A549 (cell line): ENCODE data around the gene LRFN3. TPM values are rescaled to one million over a fixed set of nuclear protein-coding genes. Genes with fewer than 3 reads are reported as not detected.
A peak's percentile ranks its signal among the peaks of the same experiment; 100 is the strongest.

Experiments
- ATAC-seq, 2 experiments: fragments of 200-7000 bp in 1 of 2; fragments of >200 bp in 1 of 2; cut with Nextera tagmentation in 1 of 2; cut with Tn5 transposase in 1 of 2; 3 replicates each; pipeline versions ENCODE4 v1.8.0 to v1.9.1; 2018 to 2020; ENCODE audit warnings: mild to moderate bottlenecking in 1 of 2, moderate library complexity in 1 of 2
- CTCF ChIA-PET: fragments of 300-600 bp; sonication (Branson Sonifier 250); formaldehyde crosslinking; extraction: SDS; loops from one replicate; lab custom pipeline; 2021; ENCODE audit warnings: antibody characterized with exemption, inconsistent platforms; lab: Yijun Ruan, JAX
- POLR2A ChIA-PET: fragments of 350-600 bp; formaldehyde crosslinking; extraction: SDS; loops from one replicate; lab custom pipeline; 2021; ENCODE audit warnings: antibody characterized with exemption, inconsistent platforms; lab: Yijun Ruan, JAX
- DNase-seq, 2 experiments: peaks; one replicate each; pipeline versions ENCODE4 v3.0.0 to v3.0.0-alpha.2; 2011 to 2016; ENCODE audit warnings: low read depth in 1 of 2, low spot score in 1 of 2
- FAIRE-seq: peaks from 2 replicates; lab custom pipeline; 2011; peaks lifted over from hg19 to GRCh38; lab: Jason Lieb, UNC
- H3K27ac ChIP-seq, 2 experiments: fragments of >200 bp; sonication (Bioruptor Twin); formaldehyde crosslinking; 3 replicates each; pipeline ENCODE4 v1.5.1; 2016 to 2017
- H3K4me1 ChIP-seq: fragments of >200 bp; sonication (Bioruptor Twin); formaldehyde crosslinking; 3 replicates; pipeline ENCODE4 v1.6.1; 2016
- H3K4me2 ChIP-seq: fragments of >200 bp; sonication (Bioruptor Twin); formaldehyde crosslinking; 3 replicates; pipeline ENCODE4 v1.6.1; 2016
- H3K4me3 ChIP-seq: fragments of >200 bp; sonication (Bioruptor Twin); formaldehyde crosslinking; 3 replicates; pipeline ENCODE4 v1.5.1; 2016
- H3K9me3 ChIP-seq: fragments of >200 bp; sonication (Bioruptor Twin); formaldehyde crosslinking; 3 replicates; pipeline ENCODE4 v1.6.1; 2016
- CBX2 ChIP-seq: fragments of 200-600 bp; sonication (generic); IDR thresholded peaks from 2 replicates; pipeline ENCODE4 v1.6.1; 2016; ENCODE audit warnings: low read depth, mild to moderate bottlenecking, borderline replicate concordance
- CHD4 ChIP-seq: fragments of 200-600 bp; sonication (generic); IDR thresholded peaks from 2 replicates; pipeline ENCODE4 v1.6.1; 2016; ENCODE audit warnings: antibody characterized with exemption, mild to moderate bottlenecking, borderline replicate concordance
- EHMT2 ChIP-seq: fragments of 200-600 bp; sonication (generic); IDR thresholded peaks from 2 replicates; pipeline ENCODE4 v1.6.1; 2016; ENCODE audit warnings: antibody characterized with exemption, low read depth, mild to moderate bottlenecking, moderate library complexity
- FOSB ChIP-seq: fragments of 250-450 bp; sonication (Bioruptor Pico); IDR thresholded peaks from 2 replicates; pipeline ENCODE4 v1.5.0; 2020; ENCODE audit warnings: mild to moderate bottlenecking, moderate library complexity
- FOSL2 ChIP-seq, 2 experiments: fragments of 450-650 bp in 1 of 2; fragments of >200 bp in 1 of 2; sonication (Bioruptor Twin) in 1 of 2; formaldehyde crosslinking; IDR thresholded peaks; 2 replicates each; pipeline versions ENCODE4 v1.5.0 to v1.6.1; 2016 to 2020; ENCODE audit warnings: mild to moderate bottlenecking in 1 of 2, moderate library complexity in 1 of 2
- GATA3 ChIP-seq: IDR thresholded peaks from 2 replicates; pipeline ENCODE4 v1.6.1; 2012; ENCODE audit warnings: borderline replicate concordance
- HEYL ChIP-seq: fragments of 250-450 bp; sonication (Bioruptor Pico); IDR thresholded peaks from 2 replicates; pipeline ENCODE4 v1.8.0; 2021; ENCODE audit warnings: mild to moderate bottlenecking, moderate library complexity
- KDM1A ChIP-seq: fragments of 200-600 bp; sonication (generic); IDR thresholded peaks from 2 replicates; pipeline ENCODE4 v1.6.1; 2016; ENCODE audit warnings: low read depth, mild to moderate bottlenecking
- KDM5A ChIP-seq: fragments of 200-600 bp; sonication (generic); IDR thresholded peaks from 2 replicates; pipeline ENCODE4 v1.6.1; 2016; ENCODE audit warnings: antibody characterized with exemption, mild to moderate bottlenecking
- NR3C1 ChIP-seq: fragments of >200 bp; sonication (Bioruptor Twin); formaldehyde crosslinking; IDR thresholded peaks from 3 replicates; pipeline ENCODE4 v1.6.1; 2017
- POLR2A ChIP-seq: IDR thresholded peaks from 2 replicates; pipeline ENCODE4 v1.6.1; 2012; ENCODE audit warnings: mild to moderate bottlenecking, low read length
- RAD21 ChIP-seq, 2 experiments: fragments of >200 bp in 1 of 2; sonication (Bioruptor Twin) in 1 of 2; formaldehyde crosslinking in 1 of 2; IDR thresholded peaks in 1 of 2; conservative IDR thresholded peaks in 1 of 2; 2 replicates in 1 of 2; 3 replicates in 1 of 2; pipeline ENCODE4 v1.6.1; 2012 to 2018; ENCODE audit warnings: inconsistent platforms in 1 of 2
- REST ChIP-seq: fragments of 200-600 bp; sonication (generic); IDR thresholded peaks from 2 replicates; pipeline ENCODE4 v1.6.1; 2016; ENCODE audit warnings: antibody characterized with exemption, mild to moderate bottlenecking, moderate library complexity
- RNF2 ChIP-seq: fragments of 200-600 bp; sonication (generic); IDR thresholded peaks from 2 replicates; pipeline ENCODE4 v1.6.1; 2016; ENCODE audit warnings: low read depth, mild to moderate bottlenecking, antibody characterized with exemption, moderate library complexity, borderline replicate concordance
- SMC3 ChIP-seq: fragments of >200 bp; sonication (Bioruptor Twin); formaldehyde crosslinking; IDR thresholded peaks from 3 replicates; pipeline ENCODE4 v1.6.1; 2018; ENCODE audit warnings: inconsistent platforms
- ZC3H11A ChIP-seq: fragments of 450-650 bp; IDR thresholded peaks from 2 replicates; pipeline ENCODE4 v1.6.1; 2014; ENCODE audit warnings: antibody characterized with exemption, mild to moderate bottlenecking
- WGBS: methylation state at CpG from one replicate; pipeline ENCODE4 v1.1.6; 2017; ENCODE audit errors: missing lambda C conversion rate; 5-methylcytosine and 5-hydroxymethylcytosine counted together
- polyA plus RNA-seq, 4 experiments: library from polyadenylated mRNA; depleted of rRNA in 3 of 4; stranded (reverse); fragments of >200 nt; fragmentation: RNase III in 1 of 4; extraction: RNeasy Plus Mini Kit Qiagen cat#74134 plus additional on column Dnase treatment in 1 of 4; gene quantifications; 2 replicates in 3 of 4; 3 replicates in 1 of 4; pipeline ENCODE4 v1.2.3, GENCODE V29; 2011 to 2017
- TF ChIP-seq, protein P1 (sequence below): fragments of >200 bp; sonication (Bioruptor Twin); formaldehyde crosslinking; IDR thresholded peaks from 2 replicates; pipeline ENCODE4 v1.6.1; 2016
- TF ChIP-seq, protein P2 (sequence below): fragments of 250-450 bp; sonication (Bioruptor Pico); IDR thresholded peaks from 2 replicates; pipeline ENCODE4 v1.5.0; 2021; ENCODE audit warnings: mild to moderate bottlenecking, moderate library complexity, borderline replicate concordance

Gene LRFN3
- polyA plus RNA-seq, 2 of the 4 experiments (the other 2 are of a cell fraction), result 2.4 to 16.6 TPM

DNA sequence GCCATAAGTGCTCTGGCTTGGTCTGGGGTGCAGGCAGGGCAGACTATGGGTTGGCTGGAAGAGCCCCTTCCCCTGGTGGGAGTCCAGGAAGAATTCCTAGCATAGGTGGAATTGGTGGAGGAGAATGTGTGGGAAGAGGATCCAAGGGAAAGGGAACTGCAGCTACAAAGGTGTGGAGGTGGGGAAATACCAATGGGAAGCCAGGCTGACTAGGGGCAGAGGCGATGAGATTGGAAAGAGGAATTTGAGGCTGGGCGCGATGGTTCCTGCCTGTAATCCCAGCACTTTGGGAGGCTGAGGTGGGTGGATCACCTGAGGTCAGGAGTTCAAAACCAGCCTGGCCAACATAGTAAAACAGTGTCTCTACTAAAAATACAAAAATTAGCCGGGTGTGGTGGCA, 54.0 kb downstream of the LRFN3 start (continued):
- TF ChIP-seq REST, result no peak
- no peak for TF ChIP-seq SMC3
- TF ChIP-seq RAD21 (conservative IDR thresholded peaks at IDR 0.05 in 1 of 2, IDR thresholded peaks at IDR 0.05 in 1 of 2), result no peak
- no peak for TF ChIP-seq EHMT2
- no peak for TF ChIP-seq CHD4

GRCh38 chr19:35990771-35991730, 54.9 kb downstream of the LRFN3 start:
- peaks cover 7% of the 10 kb centered on the region for H3K4me1 ChIP-seq
- 59% methylated on average over 10 of the region's 10 CpGs for WGBS
- peak; percentile 85 for FAIRE-seq

GRCh38 chr19:35991731-35992450, 55.7 kb downstream of the LRFN3 start:
- no peak for ATAC-seq
- Histone ChIP-seq H3K4me2 (no peak overlapping the region), H3K9me3 (peaks cover 9% of the 10 kb centered on the region; the same call in 2 of the 3 replicates), H3K27ac (no peak overlapping the region), H3K4me3 (no peak overlapping the region), H3K4me1 (peaks cover 15% of the 10 kb centered on the region)
- ChIA-PET CTCF (interaction anchor here (0.9 to 2.5 kb wide), 10 partner anchors 10 to 177 kb away, joined by 3 to 10 read pairs (median 5); partner anchors contain the start of gene ALKBH6), POLR2A (interaction anchor here (0.5 to 0.8 kb wide), 2 partner anchors 62 to 139 kb away, joined by 4 to 6 read pairs; partner anchors contain the start of gene THAP8)
- no peak for DNase-seq
- TF ChIP-seq FOSL2 (IDR thresholded peaks at IDR 0.05) (no peak), FOSL2 (CRISPR knock-in tag; IDR thresholded peaks at IDR 0.05) (no peak), GATA3 (no peak), HEYL (no peak)
- TF ChIP-seq, protein P1, sequence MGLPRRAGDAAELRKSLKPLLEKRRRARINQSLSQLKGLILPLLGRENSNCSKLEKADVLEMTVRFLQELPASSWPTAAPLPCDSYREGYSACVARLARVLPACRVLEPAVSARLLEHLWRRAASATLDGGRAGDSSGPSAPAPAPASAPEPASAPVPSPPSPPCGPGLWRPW, result no peak
- FAIRE-seq, result no peak
- 71% methylated on average over 7 of the region's 7 CpGs for WGBS

More at GRCh38 chr19:35990771-35991730, 54.9 kb downstream of the LRFN3 start:
- ATAC-seq (no peak), DNase-seq (no peak)
- TF ChIP-seq KDM5A, result no peak
- TF ChIP-seq POLR2A, result no peak
- TF ChIP-seq, protein P1, result no peak
- no peak for TF ChIP-seq RNF2
- no peak for TF ChIP-seq NR3C1
- TF ChIP-seq RAD21 (conservative IDR thresholded peaks at IDR 0.05 in 1 of 2, IDR thresholded peaks at IDR 0.05 in 1 of 2), result no peak
- no peak for TF ChIP-seq KDM1A
- TF ChIP-seq ZC3H11A, result no peak
- TF ChIP-seq FOSB (CRISPR knock-in tag), result no peak
- TF ChIP-seq CHD4, result no peak
- TF ChIP-seq CBX2, result no peak
- TF ChIP-seq, protein P2, sequence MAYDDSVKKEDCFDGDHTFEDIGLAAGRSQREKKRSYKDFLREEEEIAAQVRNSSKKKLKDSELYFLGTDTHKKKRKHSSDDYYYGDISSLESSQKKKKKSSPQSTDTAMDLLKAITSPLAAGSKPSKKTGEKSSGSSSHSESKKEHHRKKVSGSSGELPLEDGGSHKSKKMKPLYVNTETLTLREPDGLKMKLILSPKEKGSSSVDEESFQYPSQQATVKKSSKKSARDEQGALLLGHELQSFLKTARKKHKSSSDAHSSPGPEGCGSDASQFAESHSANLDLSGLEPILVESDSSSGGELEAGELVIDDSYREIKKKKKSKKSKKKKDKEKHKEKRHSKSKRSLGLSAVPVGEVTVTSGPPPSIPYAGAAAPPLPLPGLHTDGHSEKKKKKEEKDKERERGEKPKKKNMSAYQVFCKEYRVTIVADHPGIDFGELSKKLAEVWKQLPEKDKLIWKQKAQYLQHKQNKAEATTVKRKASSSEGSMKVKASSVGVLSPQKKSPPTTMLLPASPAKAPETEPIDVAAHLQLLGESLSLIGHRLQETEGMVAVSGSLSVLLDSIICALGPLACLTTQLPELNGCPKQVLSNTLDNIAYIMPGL, result no peak
- Histone ChIP-seq H3K9me3 (peaks cover 9% of the 10 kb centered on the region; the same call in 2 of the 3 replicates), H3K27ac (no peak overlapping the region), H3K4me3 (no peak overlapping the region), H3K4me2 (no peak overlapping the region)
- CTCF ChIA-PET, result interaction anchor here (0.9 to 2.5 kb wide), 8 partner anchors 10 to 178 kb away, joined by 3 to 10 read pairs (median 5); partner anchors contain the start of gene ALKBH6
- POLR2A ChIA-PET, result interaction anchor here (0.5 to 0.8 kb wide), 2 partner anchors 63 to 140 kb away, joined by 4 to 6 read pairs; partner anchors contain the start of gene THAP8
